GM12874 (cell line): ENCODE data around the gene PTOV1.

Experiments used
- CTCF ChIP-seq: IDR thresholded peaks from 2 replicates; pipeline ENCODE4 v1.5.1; 2011; ENCODE audit warnings: low read depth, mild to moderate bottlenecking, control low read depth, low read length, moderate library complexity; ENCODE audit not compliant: insufficient read depth

Gene PTOV1

GRCh38 chr19:49806620-49806959, 44.4 kb upstream of the PTOV1 start:
- no peak for TF ChIP-seq CTCF

GRCh38 chr19:49807058-49807903, 43.7 kb upstream of the PTOV1 start:
- TF ChIP-seq CTCF: no peak

GRCh38 chr19:49807904-49808675, 42.9 kb upstream of the PTOV1 start:
- TF ChIP-seq CTCF: no peak

GRCh38 chr19:49808711-49809159, 42.2 kb upstream of the PTOV1 start:
- no peak for TF ChIP-seq CTCF

- TF ChIP-seq CTCF: 0 out of 2 replicates have a peak, but pooled peaks have one; percentile 8
These were observed 41.6 kb upstream of the PTOV1 start for GRCh38 chr19:49809160-49809940.

- no peak for TF ChIP-seq CTCF
These were observed 41.0 kb upstream of the PTOV1 start for GRCh38 chr19:49809941-49810389.

- TF ChIP-seq CTCF: no peak
These were observed 39.6 kb upstream of the PTOV1 start for GRCh38 chr19:49811328-49811727.
